22Rv1 (cell line): ENCODE results near the gene MFAP5.

ENCODE experiments used
- ZFX ChIP-seq: fragments of 450-650 bp; IDR thresholded peaks from 2 replicates; pipeline ENCODE4 v1.6.1; 2017; ENCODE audit warnings: antibody characterized with exemption, borderline replicate concordance
- TF ChIP-seq, protein P1 (sequence below): fragments of 450-650 bp; IDR thresholded peaks from 2 replicates; pipeline ENCODE4 v1.5.1; 2017; ENCODE audit warnings: mild to moderate bottlenecking

DNA sequence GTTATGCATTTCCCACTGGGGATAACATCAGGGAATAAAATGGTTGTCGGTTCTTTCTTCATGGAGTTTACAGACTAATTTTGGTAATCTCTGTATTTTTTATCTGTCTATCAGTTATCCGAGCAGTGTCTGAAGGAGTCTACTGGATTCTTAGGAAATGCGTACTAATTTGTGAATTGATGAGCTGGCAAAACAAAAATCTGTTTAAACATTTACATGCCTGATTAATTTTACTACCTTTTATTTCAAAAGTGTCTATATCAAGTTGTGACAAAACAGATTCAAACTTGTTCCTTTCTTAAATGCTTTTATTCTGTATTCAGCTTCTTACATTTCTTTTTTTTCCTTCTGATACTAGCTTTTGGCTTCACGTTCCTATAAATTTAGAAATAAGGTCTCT lies 39.5 kb upstream of the MFAP5 start:
- TF ChIP-seq, protein P1, sequence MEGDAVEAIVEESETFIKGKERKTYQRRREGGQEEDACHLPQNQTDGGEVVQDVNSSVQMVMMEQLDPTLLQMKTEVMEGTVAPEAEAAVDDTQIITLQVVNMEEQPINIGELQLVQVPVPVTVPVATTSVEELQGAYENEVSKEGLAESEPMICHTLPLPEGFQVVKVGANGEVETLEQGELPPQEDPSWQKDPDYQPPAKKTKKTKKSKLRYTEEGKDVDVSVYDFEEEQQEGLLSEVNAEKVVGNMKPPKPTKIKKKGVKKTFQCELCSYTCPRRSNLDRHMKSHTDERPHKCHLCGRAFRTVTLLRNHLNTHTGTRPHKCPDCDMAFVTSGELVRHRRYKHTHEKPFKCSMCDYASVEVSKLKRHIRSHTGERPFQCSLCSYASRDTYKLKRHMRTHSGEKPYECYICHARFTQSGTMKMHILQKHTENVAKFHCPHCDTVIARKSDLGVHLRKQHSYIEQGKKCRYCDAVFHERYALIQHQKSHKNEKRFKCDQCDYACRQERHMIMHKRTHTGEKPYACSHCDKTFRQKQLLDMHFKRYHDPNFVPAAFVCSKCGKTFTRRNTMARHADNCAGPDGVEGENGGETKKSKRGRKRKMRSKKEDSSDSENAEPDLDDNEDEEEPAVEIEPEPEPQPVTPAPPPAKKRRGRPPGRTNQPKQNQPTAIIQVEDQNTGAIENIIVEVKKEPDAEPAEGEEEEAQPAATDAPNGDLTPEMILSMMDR, result no peak
- TF ChIP-seq ZFX, result no peak
